BE2C (cell line): ENCODE measurements around the gene LLPH.

Source experiments
- DNase-seq: peaks from one replicate; pipeline ENCODE4 v3.0.0-alpha.2; 2020
- H3K27me3 ChIP-seq: fragments of 250-450 bp; sonication (Bioruptor Pico); 2 replicates; pipeline ENCODE4 v1.5.1; 2020; ENCODE audit warnings: mild to moderate bottlenecking
- H3K36me3 ChIP-seq: fragments of 250-450 bp; sonication (Bioruptor Pico); 2 replicates; pipeline ENCODE4 v1.5.1; 2020; ENCODE audit warnings: mild to moderate bottlenecking
- H3K4me1 ChIP-seq: fragments of 250-450 bp; sonication (Bioruptor Pico); 2 replicates; pipeline ENCODE4 v1.5.1; 2020
- H3K4me3 ChIP-seq: 2 replicates; pipeline ENCODE4 v1.5.1; 2011; ENCODE audit warnings: low read depth, low read length
- H3K9me3 ChIP-seq: fragments of 250-450 bp; sonication (Bioruptor Pico); 2 replicates; pipeline ENCODE4 v1.5.1; 2020
- CTCF ChIP-seq: IDR thresholded peaks from 2 replicates; pipeline ENCODE4 v1.5.1; 2012; ENCODE audit warnings: mild to moderate bottlenecking, low read depth, low read length

LLPH gene

DNA sequence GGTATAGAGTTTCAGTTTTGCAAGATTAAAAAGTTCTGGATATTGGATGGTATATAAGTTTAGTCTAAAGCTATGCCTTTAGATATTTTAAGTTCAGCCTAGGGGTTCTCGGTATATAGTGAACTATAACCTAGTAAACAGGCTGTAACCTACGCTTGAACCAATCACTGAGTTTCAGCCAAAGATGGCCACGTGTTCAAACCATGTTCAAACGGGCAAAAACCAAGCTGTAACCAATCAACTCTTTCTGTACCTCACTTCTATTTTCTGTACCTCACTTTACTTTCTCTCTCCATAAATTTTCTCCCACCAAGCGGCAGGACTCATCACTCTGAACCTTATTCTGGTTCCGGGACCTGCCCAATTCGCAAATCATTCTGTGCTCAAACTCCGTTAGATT is 37.9 kb upstream of the LLPH start:
- no peak overlapping the region for H3K4me3 ChIP-seq
- no peak for DNase-seq
- no peaks in the 10 kb centered on the region for H3K27me3 ChIP-seq
- H3K36me3 ChIP-seq = no peaks in the 10 kb centered on the region
- no peaks in the 10 kb centered on the region for H3K4me1 ChIP-seq
- TF ChIP-seq CTCF = no peak
- H3K9me3 ChIP-seq = no peaks in the 10 kb centered on the region

- DNase-seq = no peak
- no peak overlapping the region for H3K4me3 ChIP-seq
These were observed 36.0 kb upstream of the LLPH start for GRCh38 chr12:66166561-66166960.

DNA sequence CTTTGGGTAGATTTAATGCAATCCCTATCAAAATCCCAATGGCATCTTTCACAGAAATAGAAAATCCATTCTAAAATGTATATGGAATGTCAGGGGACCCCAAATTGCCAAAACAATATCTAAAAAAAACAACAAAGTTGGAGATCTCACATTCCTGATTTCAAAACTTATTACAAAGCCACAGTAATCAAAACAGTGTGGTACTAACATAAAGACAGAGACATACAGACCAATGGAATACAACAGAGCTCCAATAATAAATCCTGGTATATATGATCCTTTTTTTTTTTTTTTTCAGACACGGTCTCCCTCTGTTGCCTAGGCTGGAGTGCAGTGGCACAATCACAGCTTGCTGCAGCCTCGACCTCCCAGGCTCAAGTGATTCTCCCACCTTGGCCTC is 34.6 kb upstream of the LLPH start:
- TF ChIP-seq CTCF = no peak

More at GRCh38 chr12:66166561-66166960, 36.0 kb upstream of the LLPH start:
- H3K27me3 ChIP-seq = no peaks in the 10 kb centered on the region
- TF ChIP-seq CTCF = no peak
- no peaks in the 10 kb centered on the region; the same call in 1 of the 2 replicates for H3K4me1 ChIP-seq
- no peaks in the 10 kb centered on the region for H3K9me3 ChIP-seq
- H3K36me3 ChIP-seq = no peaks in the 10 kb centered on the region

DNA sequence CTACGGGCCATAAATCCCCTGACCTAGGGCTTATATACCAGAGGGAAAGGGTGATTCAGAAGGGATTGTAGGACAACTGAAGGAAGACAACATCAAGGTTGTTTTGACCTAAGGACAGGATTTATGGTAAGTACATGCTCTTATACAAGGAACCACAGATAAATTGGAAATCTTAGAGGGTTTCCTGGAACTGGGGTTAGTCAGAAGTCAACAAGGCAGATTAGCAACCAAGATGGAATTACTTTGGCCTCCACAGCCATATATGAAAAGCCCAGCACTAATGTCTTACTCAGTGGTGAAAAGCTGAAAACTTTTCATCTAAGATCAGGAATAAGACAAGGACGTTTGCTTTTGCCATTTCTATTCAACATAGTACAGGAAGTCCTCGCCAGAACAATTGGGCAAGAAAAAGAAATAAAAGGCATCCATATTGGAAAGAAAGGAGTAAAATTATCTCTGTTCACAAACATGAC is 33.8 kb upstream of the LLPH start:
- Histone ChIP-seq H3K4me3 (no peak overlapping the region), H3K36me3 (no peaks in the 10 kb centered on the region), H3K4me1 (no peaks in the 10 kb centered on the region; the same call in 1 of the 2 replicates), H3K27me3 (no peaks in the 10 kb centered on the region), H3K9me3 (no peaks in the 10 kb centered on the region)
- DNase-seq = no peak
- TF ChIP-seq CTCF = no peak

More for the DNA sequence above, 34.6 kb upstream of the LLPH start:
- H3K4me3 ChIP-seq = no peak overlapping the region
- H3K27me3 ChIP-seq = no peaks in the 10 kb centered on the region
- no peaks in the 10 kb centered on the region for H3K36me3 ChIP-seq
- DNase-seq = no peak
- no peaks in the 10 kb centered on the region for H3K9me3 ChIP-seq
- no peaks in the 10 kb centered on the region; the same call in 1 of the 2 replicates for H3K4me1 ChIP-seq

DNA sequence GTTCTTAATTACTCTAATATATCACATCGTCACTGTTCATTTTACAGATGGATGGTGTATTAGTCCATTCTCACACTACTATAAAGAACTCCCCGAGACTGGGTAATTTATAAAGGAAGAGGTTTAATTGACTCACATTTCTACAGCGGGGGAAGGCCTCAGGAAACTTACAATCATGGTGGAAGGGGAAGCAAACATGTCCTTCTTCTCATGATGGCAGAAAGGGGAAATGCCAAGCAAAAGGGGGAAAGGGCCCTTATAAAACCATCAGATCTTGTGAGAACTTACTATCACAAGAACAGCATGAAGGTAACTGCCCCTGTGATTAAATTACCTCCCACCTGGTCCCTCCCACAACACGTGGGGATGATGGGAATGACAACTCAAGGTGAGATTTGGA is 32.7 kb upstream of the LLPH start:
- Histone ChIP-seq H3K9me3 (no peaks in the 10 kb centered on the region), H3K36me3 (no peaks in the 10 kb centered on the region), H3K27me3 (no peaks in the 10 kb centered on the region), H3K4me3 (no peak overlapping the region), H3K4me1 (no peaks in the 10 kb centered on the region; the same call in 1 of the 2 replicates)
- no peak for DNase-seq
- no peak for TF ChIP-seq CTCF

DNA sequence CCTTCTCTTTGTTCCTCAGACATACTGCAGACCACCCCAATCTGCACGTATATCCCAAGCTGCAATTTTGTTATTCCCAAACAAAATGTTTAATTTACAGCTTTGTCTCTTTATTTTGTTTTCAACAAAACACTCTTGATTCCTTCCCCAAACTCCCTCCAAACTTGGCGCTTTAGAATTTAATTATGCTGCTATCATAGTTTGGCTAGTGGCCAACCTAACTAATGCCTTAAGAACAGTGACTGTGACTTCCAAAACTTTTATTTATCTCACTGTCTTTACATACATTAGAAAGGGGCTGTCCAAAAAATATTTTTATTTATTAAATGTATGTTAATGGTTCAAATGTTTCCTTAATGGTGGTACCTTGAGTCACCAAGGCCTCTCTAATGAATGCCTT is 32.2 kb upstream of the LLPH start:
- TF ChIP-seq CTCF = no peak
- Histone ChIP-seq H3K27me3 (no peaks in the 10 kb centered on the region), H3K9me3 (no peaks in the 10 kb centered on the region), H3K4me1 (no peaks in the 10 kb centered on the region; the same call in 1 of the 2 replicates), H3K4me3 (no peak overlapping the region), H3K36me3 (no peaks in the 10 kb centered on the region)
- no peak for DNase-seq
